NT2/D1 (cell line): ENCODE data around the gene FCN1.

ENCODE experiments used
- DNase-seq: peaks from one replicate; pipeline ENCODE4 v3.0.0-alpha.2; 2011; ENCODE audit warnings: low read depth, low spot score
- H3K27me3 ChIP-seq: 2 replicates; pipeline ENCODE4 v1.6.0; 2011; ENCODE audit warnings: mild to moderate bottlenecking; ENCODE audit not compliant: insufficient read length, insufficient read depth
- H3K36me3 ChIP-seq: 2 replicates; pipeline ENCODE4 v1.6.1; 2011; ENCODE audit warnings: mild to moderate bottlenecking, low read length, mixed read lengths; ENCODE audit not compliant: insufficient read depth, insufficient read length
- H3K4me1 ChIP-seq: 2 replicates; pipeline ENCODE4 v1.5.1; 2011; ENCODE audit not compliant: insufficient read depth, insufficient read length
- H3K4me3 ChIP-seq: 2 replicates; pipeline ENCODE4 v1.5.1; 2011; ENCODE audit warnings: low read depth; ENCODE audit not compliant: insufficient read length
- H3K9ac ChIP-seq: 2 replicates; pipeline ENCODE4 v1.6.0; 2011; ENCODE audit warnings: low read depth; ENCODE audit not compliant: insufficient read length
- H3K9me3 ChIP-seq: 2 replicates; pipeline ENCODE4 v1.5.1; 2011; ENCODE audit warnings: mild to moderate bottlenecking, low read length; ENCODE audit not compliant: insufficient read depth
- SUZ12 ChIP-seq: IDR thresholded peaks from 2 replicates; pipeline ENCODE4 v1.6.1; 2011; ENCODE audit not compliant: insufficient read length, insufficient read depth; ENCODE audit errors: extremely low read depth
- YY1 ChIP-seq: IDR thresholded peaks from 2 replicates; pipeline ENCODE4 v1.6.1; 2011; ENCODE audit not compliant: insufficient read length, insufficient read depth
- ZNF274 ChIP-seq: IDR thresholded peaks from 2 replicates; pipeline ENCODE4 v1.6.1; 2011; ENCODE audit warnings: mild to moderate bottlenecking, low read depth, low read length

FCN1 gene

GRCh38 chr9:134963546-134963945, 45.8 kb upstream of the FCN1 start:
- Histone ChIP-seq H3K9ac (no peak overlapping the region), H3K4me3 (no peak overlapping the region), H3K36me3 (no peaks in the 10 kb centered on the region), H3K9me3 (peaks cover 4% of the 10 kb centered on the region; the same call in 1 of the 2 replicates), H3K27me3 (peaks cover 6% of the 10 kb centered on the region), H3K4me1 (peaks cover 16% of the 10 kb centered on the region)
- TF ChIP-seq YY1 (no peak), ZNF274 (no peak), SUZ12 (no peak)
- DNase-seq: no peak

GRCh38 chr9:134962973-134963364, 45.3 kb upstream of the FCN1 start:
- H3K4me1 ChIP-seq: peaks cover 11% of the 10 kb centered on the region
- no peaks in the 10 kb centered on the region for H3K36me3 ChIP-seq
- no peak for DNase-seq
- no peak overlapping the region for H3K9ac ChIP-seq
- TF ChIP-seq ZNF274 (no peak), SUZ12 (no peak), YY1 (no peak)
- H3K4me3 ChIP-seq: no peak overlapping the region
- H3K9me3 ChIP-seq: peaks cover 4% of the 10 kb centered on the region; the same call in 1 of the 2 replicates
- H3K27me3 ChIP-seq: peaks cover 3% of the 10 kb centered on the region

- TF ChIP-seq ZNF274 (no peak), YY1 (no peak), SUZ12 (no peak)
- peaks cover 3% of the 10 kb centered on the region for H3K27me3 ChIP-seq
- DNase-seq: no peak
- H3K4me3 ChIP-seq: no peak overlapping the region
- peaks cover 10% of the 10 kb centered on the region for H3K4me1 ChIP-seq
- H3K9ac ChIP-seq: no peak overlapping the region
- peaks cover 4% of the 10 kb centered on the region; the same call in 1 of the 2 replicates for H3K9me3 ChIP-seq
- no peaks in the 10 kb centered on the region for H3K36me3 ChIP-seq
These were observed 44.6 kb upstream of the FCN1 start for GRCh38 chr9:134962065-134962972.

- Histone ChIP-seq H3K9me3 (peaks cover 4% of the 10 kb centered on the region; the same call in 1 of the 2 replicates), H3K9ac (no peak overlapping the region), H3K36me3 (no peaks in the 10 kb centered on the region), H3K4me1 (peaks cover 3% of the 10 kb centered on the region), H3K4me3 (no peak overlapping the region), H3K27me3 (peaks cover 3% of the 10 kb centered on the region)
- TF ChIP-seq SUZ12 (no peak), ZNF274 (no peak), YY1 (no peak)
- no peak for DNase-seq
These were observed 43.8 kb upstream of the FCN1 start for GRCh38 chr9:134961331-134962064.

- TF ChIP-seq ZNF274 (no peak), SUZ12 (no peak), YY1 (no peak)
- H3K36me3 ChIP-seq: no peaks in the 10 kb centered on the region
- peaks cover 3% of the 10 kb centered on the region for H3K27me3 ChIP-seq
These were observed 43.0 kb upstream of the FCN1 start for GRCh38 chr9:134960701-134961181.

GRCh38 chr9:134959971-134960310, 42.2 kb upstream of the FCN1 start:
- no peak for DNase-seq
- H3K9me3 ChIP-seq: no peaks in the 10 kb centered on the region; the same call in 1 of the 2 replicates
- TF ChIP-seq SUZ12 (no peak), ZNF274 (no peak), YY1 (no peak)
- H3K27me3 ChIP-seq: peaks cover 3% of the 10 kb centered on the region
- no peaks in the 10 kb centered on the region for H3K4me1 ChIP-seq
- no peak overlapping the region for H3K9ac ChIP-seq
- no peak overlapping the region for H3K4me3 ChIP-seq
- H3K36me3 ChIP-seq: no peaks in the 10 kb centered on the region

More at GRCh38 chr9:134960701-134961181, 43.0 kb upstream of the FCN1 start:
- no peak overlapping the region for H3K4me3 ChIP-seq
- H3K9me3 ChIP-seq: peaks cover 4% of the 10 kb centered on the region; the same call in 1 of the 2 replicates
- no peak overlapping the region for H3K9ac ChIP-seq
- H3K4me1 ChIP-seq: no peaks in the 10 kb centered on the region
- no peak for DNase-seq
